ENCODE measurements around the gene PLAC1. TPM values are rescaled to one million over a fixed set of nuclear protein-coding genes. Genes with fewer than 3 reads are reported as not detected.

The PLAC1 gene
- total RNA-seq, 1 experiment from 2014 or later: 2.7 TPM

GRCh38 chrX:134566506-134566905 is 91.8 kb downstream of the PLAC1 start:
- Histone ChIP-seq H3K36me3 (ENCODE audit: control insufficient read depth, insufficient read depth, low read length) (no peaks in the 10 kb centered on the region), H3K4me1 (no peaks in the 10 kb centered on the region), H3K27me3 (replicated peaks; ENCODE audit: control insufficient read depth, insufficient read depth, low read length) (no peaks in the 10 kb centered on the region), H3K9me3 (no peaks in the 10 kb centered on the region), H3K4me3 (ENCODE audit: low read depth, low read length) (no peak overlapping the region)
- H3K27ac Mint-ChIP-seq (ENCODE audit: unreplicated experiment): no peak overlapping the region
- ChIA-PET POLR2A (no interaction called here), CTCF (no interaction called here)
- intact Hi-C loops (cut with micrococcal nuclease; ENCODE audit: unreplicated experiment): no loop called here
- DNase-seq: no peak
- no peaks in the 10 kb centered on the region for H3K27me3 Mint-ChIP-seq (ENCODE audit: insufficient read depth, unreplicated experiment)
- H3K4me1 Mint-ChIP-seq (ENCODE audit: low read depth, unreplicated experiment): no peaks in the 10 kb centered on the region
- H3K36me3 Mint-ChIP-seq (ENCODE audit: insufficient read depth, unreplicated experiment): no peaks in the 10 kb centered on the region
- TF ChIP-seq, protein P1, sequence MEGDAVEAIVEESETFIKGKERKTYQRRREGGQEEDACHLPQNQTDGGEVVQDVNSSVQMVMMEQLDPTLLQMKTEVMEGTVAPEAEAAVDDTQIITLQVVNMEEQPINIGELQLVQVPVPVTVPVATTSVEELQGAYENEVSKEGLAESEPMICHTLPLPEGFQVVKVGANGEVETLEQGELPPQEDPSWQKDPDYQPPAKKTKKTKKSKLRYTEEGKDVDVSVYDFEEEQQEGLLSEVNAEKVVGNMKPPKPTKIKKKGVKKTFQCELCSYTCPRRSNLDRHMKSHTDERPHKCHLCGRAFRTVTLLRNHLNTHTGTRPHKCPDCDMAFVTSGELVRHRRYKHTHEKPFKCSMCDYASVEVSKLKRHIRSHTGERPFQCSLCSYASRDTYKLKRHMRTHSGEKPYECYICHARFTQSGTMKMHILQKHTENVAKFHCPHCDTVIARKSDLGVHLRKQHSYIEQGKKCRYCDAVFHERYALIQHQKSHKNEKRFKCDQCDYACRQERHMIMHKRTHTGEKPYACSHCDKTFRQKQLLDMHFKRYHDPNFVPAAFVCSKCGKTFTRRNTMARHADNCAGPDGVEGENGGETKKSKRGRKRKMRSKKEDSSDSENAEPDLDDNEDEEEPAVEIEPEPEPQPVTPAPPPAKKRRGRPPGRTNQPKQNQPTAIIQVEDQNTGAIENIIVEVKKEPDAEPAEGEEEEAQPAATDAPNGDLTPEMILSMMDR (IDR thresholded peaks at IDR 0.05; ENCODE audit: insufficient read depth in 1 of 2, low read depth in 1 of 2, low read length in 1 of 2, severe bottlenecking in 1 of 2, unreplicated experiment in 1 of 2): no peak
- BruUV-seq (replicated peaks): no TSS peak
- no peaks in the 10 kb centered on the region for H3K9me3 Mint-ChIP-seq (ENCODE audit: unreplicated experiment)
- no peak overlapping the region for H3K4me3 Mint-ChIP-seq (ENCODE audit: unreplicated experiment)

DNA sequence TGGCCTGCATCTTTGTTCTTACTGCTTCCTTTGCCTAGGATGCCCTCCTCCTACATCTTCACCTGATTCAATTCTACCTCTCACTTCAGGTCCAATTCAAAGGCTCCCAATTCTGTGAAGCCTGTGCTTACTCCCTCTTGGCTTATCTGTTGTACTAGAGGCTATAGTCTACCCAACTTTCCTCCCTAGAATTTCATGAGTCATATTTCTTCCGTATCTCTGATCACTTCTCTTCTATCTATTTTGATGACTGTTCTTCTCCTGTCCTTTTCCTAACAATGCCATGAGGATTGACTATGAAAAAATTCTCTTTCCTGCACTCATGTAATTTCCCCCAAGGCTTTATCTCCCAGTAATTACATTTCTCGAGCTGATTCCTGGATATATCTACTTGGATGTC is 96.3 kb downstream of the PLAC1 start:
- H3K4me3 Mint-ChIP-seq (ENCODE audit: unreplicated experiment): no peak overlapping the region
- Histone ChIP-seq H3K36me3 (ENCODE audit: control insufficient read depth, insufficient read depth, low read length) (no peaks in the 10 kb centered on the region), H3K9me3 (no peaks in the 10 kb centered on the region), H3K4me1 (no peaks in the 10 kb centered on the region), H3K4me3 (ENCODE audit: low read depth, low read length) (no peak overlapping the region), H3K27me3 (replicated peaks; ENCODE audit: control insufficient read depth, insufficient read depth, low read length) (no peaks in the 10 kb centered on the region)
- H3K36me3 Mint-ChIP-seq (ENCODE audit: insufficient read depth, unreplicated experiment): no peaks in the 10 kb centered on the region
- ChIA-PET CTCF (no interaction called here), POLR2A (no interaction called here)
- no peaks in the 10 kb centered on the region for H3K9me3 Mint-ChIP-seq (ENCODE audit: unreplicated experiment)
- DNase-seq: no peak
- no peak overlapping the region for H3K27ac Mint-ChIP-seq (ENCODE audit: unreplicated experiment)
- intact Hi-C loops (cut with micrococcal nuclease; ENCODE audit: unreplicated experiment): no loop called here
- H3K4me1 Mint-ChIP-seq (ENCODE audit: low read depth, unreplicated experiment): no peaks in the 10 kb centered on the region
- TF ChIP-seq, protein P1 (IDR thresholded peaks at IDR 0.05; ENCODE audit: insufficient read depth in 1 of 2, low read depth in 1 of 2, low read length in 1 of 2, severe bottlenecking in 1 of 2, unreplicated experiment in 1 of 2): no peak
- BruUV-seq (replicated peaks): no TSS peak
- H3K27me3 Mint-ChIP-seq (ENCODE audit: insufficient read depth, unreplicated experiment): no peaks in the 10 kb centered on the region

DNA sequence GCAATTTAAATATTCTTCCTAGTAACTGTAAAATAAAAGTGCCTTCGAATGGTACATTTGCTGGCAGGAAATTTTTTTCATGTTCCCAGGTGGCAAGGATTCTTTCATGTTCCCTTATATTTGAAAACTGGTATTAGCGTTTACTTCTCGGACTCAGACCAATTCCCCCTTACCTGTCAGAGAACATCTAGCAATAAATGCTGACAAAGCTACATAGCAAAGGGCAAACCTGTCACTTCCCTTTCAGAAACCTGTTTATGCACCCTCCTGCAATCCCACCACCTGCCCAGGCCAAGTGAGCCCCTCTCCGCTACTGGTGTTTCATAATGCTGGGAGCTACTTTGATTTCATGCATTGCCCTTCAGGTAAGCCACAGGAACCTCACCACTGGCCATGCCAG is 100.1 kb downstream of the PLAC1 start:
- ChIA-PET POLR2A (no interaction called here), CTCF (no interaction called here)
- H3K9me3 ChIP-seq: no peaks in the 10 kb centered on the region
- no TSS peak for BruUV-seq (replicated peaks)
- H3K27ac Mint-ChIP-seq (ENCODE audit: unreplicated experiment): no peak overlapping the region
- no peaks in the 10 kb centered on the region for H3K4me1 ChIP-seq
- no peak overlapping the region for H3K4me3 Mint-ChIP-seq (ENCODE audit: unreplicated experiment)
- no peaks in the 10 kb centered on the region for H3K27me3 Mint-ChIP-seq (ENCODE audit: insufficient read depth, unreplicated experiment)
- H3K4me1 Mint-ChIP-seq (ENCODE audit: low read depth, unreplicated experiment): no peaks in the 10 kb centered on the region
- no peak overlapping the region for H3K4me3 ChIP-seq (ENCODE audit: low read depth, low read length)
- H3K9me3 Mint-ChIP-seq (ENCODE audit: unreplicated experiment): no peaks in the 10 kb centered on the region
- intact Hi-C loops (cut with micrococcal nuclease; ENCODE audit: unreplicated experiment): no loop called here
- TF ChIP-seq, protein P1 (IDR thresholded peaks at IDR 0.05; ENCODE audit: insufficient read depth in 1 of 2, low read depth in 1 of 2, low read length in 1 of 2, severe bottlenecking in 1 of 2, unreplicated experiment in 1 of 2): no peak
- no peaks in the 10 kb centered on the region for H3K36me3 ChIP-seq (ENCODE audit: control insufficient read depth, insufficient read depth, low read length)
- no peaks in the 10 kb centered on the region for H3K27me3 ChIP-seq (replicated peaks; ENCODE audit: control insufficient read depth, insufficient read depth, low read length)
- no peak for DNase-seq
- no peaks in the 10 kb centered on the region for H3K36me3 Mint-ChIP-seq (ENCODE audit: insufficient read depth, unreplicated experiment)

All from Caco-2 (cell line).